ENCODE results near the gene ZNF12. TPM values are rescaled to one million over a fixed set of nuclear protein-coding genes. Genes with fewer than 3 reads are reported as not detected.

Gene ZNF12
- total and polyA plus RNA-seq, 2 donors (not counting 1 experiment from before 2014, with no cell fraction given), result 6.3 to 41.3 TPM

- Mint-ChIP-seq H3K27me3 (no peaks in the 10 kb centered on the region), H3K9me3 (ENCODE audit: insufficient read depth) (no peaks in the 10 kb centered on the region), H3K27ac (peak overlapping the region; percentile 88), H3K4me1 (peaks cover 34% of the 10 kb centered on the region), H3K4me3 (peak overlapping the region; percentile 86)
- Histone ChIP-seq H3K4me1 (ENCODE audit: control insufficient read depth in 2 of 2, insufficient read depth in 2 of 2, low read length in 2 of 2) (peaks cover 20 to 25% of the 10 kb centered on the region in 2 donors), H3K79me2 (ENCODE audit: control insufficient read depth, insufficient read depth, low read length) (peaks cover 44% of the 10 kb centered on the region), H4K20me1 (ENCODE audit: control insufficient read depth, insufficient read depth, low read length, poor library complexity, severe bottlenecking) (peaks cover 55% of the 10 kb centered on the region), H3K9me3 (ENCODE audit: control extremely low read depth in 1 of 3, control insufficient read depth in 2 of 3, insufficient read depth in 1 of 3, low read length in 2 of 3) (peaks cover 0 to 19% (median 0%) of the 10 kb centered on the region in 3 donors), H3K4me3 (ENCODE audit: control extremely low read depth in 1 of 5, extremely low read depth in 1 of 5, insufficient read depth in 1 of 5, low read depth in 2 of 5, low read length in 4 of 5) (no peak overlapping the region), H2AFZ (ENCODE audit: insufficient read depth, low read depth, low read length, poor library complexity, severe bottlenecking) (no peak overlapping the region), H3K9ac (ENCODE audit: low read length) (no peak overlapping the region), H3K36me3 (replicated peaks in 1 of 2; ENCODE audit: control extremely low read depth in 1 of 2, control insufficient read depth in 1 of 2, extremely low read depth in 1 of 2, insufficient read depth in 2 of 2, low read length in 1 of 2) (peaks cover 1 to 50% of the 10 kb centered on the region in 2 experiments), H3K4me2 (replicated peaks; ENCODE audit: low read depth, low read length, poor library complexity, severe bottlenecking) (no peak overlapping the region), H3K27me3 (replicated peaks in 1 of 4; ENCODE audit: control extremely low read depth in 1 of 4, control insufficient read depth in 3 of 4, insufficient read depth in 4 of 4, low read length in 3 of 4) (no peaks in the 10 kb centered on the region), H3K27ac (ENCODE audit: low read length in 2 of 2) (peak overlapping the region in 1 of 2 donors; percentile 79)
- TF ChIP-seq EZH2 (IDR thresholded peaks at IDR 0.05; ENCODE audit: borderline replicate concordance, insufficient read depth, low read depth, low read length, poor library complexity, severe bottlenecking), result no peak
- TF ChIP-seq CTCF (IDR thresholded peaks at IDR 0.05), result no peak
- ATAC-seq (ENCODE audit: low read depth) (no peak), DNase-seq (no peak)
- ChIA-PET POLR2A (no interaction called here), CTCF (interaction anchor here (1.0 to 1.5 kb wide), 3 partner anchors 35 to 64 kb away, joined by 3 to 4 read pairs (median 4); partner anchors contain the start of gene INTS15)
- intact Hi-C loops (cut with micrococcal nuclease), result loop anchor here (5.0 kb wide), 1 partner anchor 68 kb away; the partner anchor contains the start of gene ZNF12
- WGBS (ENCODE audit: insufficient coverage), result 100% methylated on average over 2 of the region's 4 CpGs
Observed at GRCh38 chr7:6639032-6639431, 67.7 kb downstream of the ZNF12 start.

Other genes with a start within 250 kb of the ZNF12 start
- gene KDELR2, start 222.8 kb downstream of the ZNF12 start, total RNA-seq, result 29.6 and 31.5 TPM in 2 replicates
- 14.0 and 16.6 TPM in 2 replicates for gene KDELR2, start 222.8 kb downstream of the ZNF12 start, polyA plus RNA-seq
- gene GRID2IP, start 155.5 kb downstream of the ZNF12 start, total RNA-seq, result 1.7 TPM in 2 replicates
- gene GRID2IP, start 155.5 kb downstream of the ZNF12 start, polyA plus RNA-seq, result 0.58 and 0.72 TPM in 2 replicates
- gene ZDHHC4, start 129.5 kb downstream of the ZNF12 start, total RNA-seq, result 38.5 and 49.4 TPM in 2 replicates
- gene ZDHHC4, start 129.5 kb downstream of the ZNF12 start, polyA plus RNA-seq, result 42.0 and 44.8 TPM in 2 replicates
- gene INTS15, start 116.9 kb downstream of the ZNF12 start, total RNA-seq, result 57.1 and 57.8 TPM in 2 replicates
- 50.6 and 63.2 TPM in 2 replicates for gene INTS15, start 116.9 kb downstream of the ZNF12 start, polyA plus RNA-seq
- gene ZNF853, start 91.3 kb downstream of the ZNF12 start, total RNA-seq, result 5.2 and 6.3 TPM in 2 replicates
- gene ZNF853, start 91.3 kb downstream of the ZNF12 start, polyA plus RNA-seq, result 1.6 and 2.5 TPM in 2 replicates
- 72.6 and 76.9 TPM in 2 replicates for gene ZNF316, start 69.6 kb downstream of the ZNF12 start, total RNA-seq
- 43.6 and 54.9 TPM in 2 replicates for gene ZNF316, start 69.6 kb downstream of the ZNF12 start, polyA plus RNA-seq
- gene RSPH10B2, start 47.2 kb upstream of the ZNF12 start, total RNA-seq, result 1.4 and 1.6 TPM in 2 replicates
- gene RSPH10B2, start 47.2 kb upstream of the ZNF12 start, polyA plus RNA-seq, result not detected in 2 replicates
- gene CCZ1B, start 119.3 kb upstream of the ZNF12 start, total RNA-seq, result 92.8 and 97.1 TPM in 2 replicates
- 20.3 and 47.4 TPM in 2 replicates for gene CCZ1B, start 119.3 kb upstream of the ZNF12 start, polyA plus RNA-seq

Measured in B cell (primary cell).